Brain microvascular endothelial cell (primary cell): ENCODE measurements around the gene KRT6A.

ENCODE experiments used
- DNase-seq: peaks from one replicate; pipeline ENCODE4 v3.0.0-alpha.2; 2020
- H3K27ac ChIP-seq: fragments of 250-450 bp; sonication (Bioruptor Pico); 2 replicates; pipeline ENCODE4 v1.5.1; 2020; ENCODE audit warnings: mild to moderate bottlenecking, moderate library complexity
- H3K27me3 ChIP-seq: fragments of 250-450 bp; sonication (Bioruptor Pico); replicated peaks from 2 replicates; pipeline ENCODE4 v1.5.1; 2020; ENCODE audit warnings: mild to moderate bottlenecking
- H3K36me3 ChIP-seq: fragments of 250-450 bp; sonication (Bioruptor Pico); replicated peaks from 2 replicates; pipeline ENCODE4 v1.5.1; 2020; ENCODE audit warnings: mild to moderate bottlenecking
- H3K4me3 ChIP-seq: 2 replicates; pipeline ENCODE4 v1.5.1; 2011; ENCODE audit warnings: low read depth, mild to moderate bottlenecking, control low read depth, low read length, moderate library complexity
- in situ Hi-C: cut with HindIII; loops from 2 replicates; pipeline ENCODE4 v1.10.0; 2017; ENCODE audit warnings: low sequenced_read_pairs, low pct_ligation_motif_present
- TF ChIP-seq, protein P1 (sequence below): IDR thresholded peaks from 2 replicates; pipeline ENCODE4 v1.5.1; 2011; ENCODE audit warnings: low read depth, mild to moderate bottlenecking, moderate library complexity, low read length, control low read depth, inconsistent platforms; ENCODE audit errors: missing control alignments

KRT6A gene

DNA sequence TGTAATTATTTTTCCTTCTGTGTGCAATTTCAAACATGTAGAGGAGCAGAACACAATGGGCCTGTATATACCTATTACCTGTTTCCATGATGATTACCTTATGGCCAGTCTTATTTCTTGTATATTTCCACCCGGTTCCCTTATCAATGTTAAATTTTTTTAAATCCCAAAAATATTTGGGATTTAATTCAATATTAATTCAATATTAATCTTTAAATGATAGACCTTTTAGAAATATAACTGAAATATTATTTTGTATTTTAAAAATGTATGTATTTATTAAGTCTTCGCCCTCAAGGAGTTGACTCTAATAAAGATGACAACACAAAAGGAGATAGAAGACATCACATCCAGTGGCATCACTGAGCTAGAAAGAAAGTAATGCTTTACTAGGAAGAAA, 18.8 kb downstream of the KRT6A start:
- in situ Hi-C loops, result no loop called here
- no peak overlapping the region for H3K27ac ChIP-seq
- no peaks in the 10 kb centered on the region for H3K27me3 ChIP-seq
- DNase-seq, result no peak
- H3K36me3 ChIP-seq, result no peaks in the 10 kb centered on the region
- TF ChIP-seq, protein P1, sequence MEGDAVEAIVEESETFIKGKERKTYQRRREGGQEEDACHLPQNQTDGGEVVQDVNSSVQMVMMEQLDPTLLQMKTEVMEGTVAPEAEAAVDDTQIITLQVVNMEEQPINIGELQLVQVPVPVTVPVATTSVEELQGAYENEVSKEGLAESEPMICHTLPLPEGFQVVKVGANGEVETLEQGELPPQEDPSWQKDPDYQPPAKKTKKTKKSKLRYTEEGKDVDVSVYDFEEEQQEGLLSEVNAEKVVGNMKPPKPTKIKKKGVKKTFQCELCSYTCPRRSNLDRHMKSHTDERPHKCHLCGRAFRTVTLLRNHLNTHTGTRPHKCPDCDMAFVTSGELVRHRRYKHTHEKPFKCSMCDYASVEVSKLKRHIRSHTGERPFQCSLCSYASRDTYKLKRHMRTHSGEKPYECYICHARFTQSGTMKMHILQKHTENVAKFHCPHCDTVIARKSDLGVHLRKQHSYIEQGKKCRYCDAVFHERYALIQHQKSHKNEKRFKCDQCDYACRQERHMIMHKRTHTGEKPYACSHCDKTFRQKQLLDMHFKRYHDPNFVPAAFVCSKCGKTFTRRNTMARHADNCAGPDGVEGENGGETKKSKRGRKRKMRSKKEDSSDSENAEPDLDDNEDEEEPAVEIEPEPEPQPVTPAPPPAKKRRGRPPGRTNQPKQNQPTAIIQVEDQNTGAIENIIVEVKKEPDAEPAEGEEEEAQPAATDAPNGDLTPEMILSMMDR, result no peak
- no peak overlapping the region for H3K4me3 ChIP-seq

DNA sequence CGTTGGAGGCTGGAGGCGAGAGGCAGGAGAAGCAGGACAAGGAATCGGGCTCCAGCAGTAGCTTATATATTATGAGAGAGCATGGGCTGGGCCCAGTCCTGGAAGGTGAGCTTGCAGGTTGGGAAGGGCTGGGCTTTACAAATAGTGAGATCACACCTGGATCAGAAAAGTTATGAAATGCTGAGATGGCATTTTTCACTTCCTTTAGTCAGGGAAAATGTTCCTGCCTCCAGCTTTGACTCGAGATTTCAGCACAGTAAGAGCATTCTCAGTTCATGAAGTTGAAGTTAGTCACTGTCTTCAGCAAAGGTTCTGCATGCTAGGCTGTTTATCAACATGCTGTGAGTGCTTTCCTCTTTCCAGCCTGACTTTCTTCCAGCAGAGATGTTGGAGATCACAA, 19.3 kb downstream of the KRT6A start, which contains the start of gene KRT6C:
KRT6C (minus strand) TSS at position 38 of the 400 bp plus-strand sequence. CDS start 68 bp downstream, outside the sequence.
- Histone ChIP-seq H3K36me3 (no peaks in the 10 kb centered on the region), H3K27ac (no peak within 1 kb of the TSS), H3K4me3 (no peak within 1 kb of the TSS), H3K27me3 (no peaks in the 10 kb centered on the region)
- in situ Hi-C loops, result no loop called here
- TF ChIP-seq, protein P1, result no peak
- DNase-seq, result no peak

DNA sequence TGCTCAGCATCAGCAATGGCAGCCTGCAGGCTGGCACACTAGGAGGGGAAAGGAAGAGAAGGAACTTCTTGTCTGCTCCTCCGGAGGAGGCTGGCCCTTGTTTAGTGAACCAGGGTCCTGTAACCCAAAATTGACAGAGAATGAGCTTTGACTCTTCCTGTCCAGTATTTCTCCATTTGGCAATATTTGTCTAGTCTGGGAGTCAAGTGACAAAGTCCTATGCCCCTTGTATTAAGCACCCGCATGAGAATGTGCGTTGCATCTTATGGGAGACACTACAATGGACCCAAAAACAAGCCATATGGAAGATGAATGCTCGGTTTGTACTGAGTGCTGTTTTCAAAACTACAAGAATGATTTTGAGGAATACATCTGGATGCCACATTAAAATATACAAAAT, 23.2 kb downstream of the KRT6A start:
- Histone ChIP-seq H3K4me3 (no peak overlapping the region), H3K27ac (no peak overlapping the region), H3K27me3 (no peaks in the 10 kb centered on the region), H3K36me3 (no peaks in the 10 kb centered on the region)
- no peak for DNase-seq
- in situ Hi-C loops, result no loop called here
- TF ChIP-seq, protein P1, result no peak

DNA sequence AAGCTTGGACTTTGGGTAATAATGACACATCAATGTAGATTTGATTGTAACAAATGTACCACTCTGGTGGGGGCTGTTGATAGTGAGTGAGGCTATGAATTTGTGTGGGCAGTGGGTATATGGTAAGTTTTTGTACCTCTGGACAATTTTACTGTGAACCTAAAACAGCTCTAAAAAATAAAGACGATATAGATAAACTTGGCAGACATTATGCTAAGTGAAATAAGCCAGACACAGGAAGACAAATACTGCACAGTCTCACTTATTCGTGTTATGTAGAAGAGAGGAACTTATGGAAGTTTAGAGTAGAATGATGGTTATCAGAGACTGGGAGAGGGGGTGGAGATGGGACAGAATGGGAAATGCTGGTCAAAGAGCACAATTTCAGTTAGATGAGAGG, 28.2 kb downstream of the KRT6A start:
- peaks cover 5% of the 10 kb centered on the region for H3K27me3 ChIP-seq
- DNase-seq, result no peak
- in situ Hi-C loops, result no loop called here

DNA sequence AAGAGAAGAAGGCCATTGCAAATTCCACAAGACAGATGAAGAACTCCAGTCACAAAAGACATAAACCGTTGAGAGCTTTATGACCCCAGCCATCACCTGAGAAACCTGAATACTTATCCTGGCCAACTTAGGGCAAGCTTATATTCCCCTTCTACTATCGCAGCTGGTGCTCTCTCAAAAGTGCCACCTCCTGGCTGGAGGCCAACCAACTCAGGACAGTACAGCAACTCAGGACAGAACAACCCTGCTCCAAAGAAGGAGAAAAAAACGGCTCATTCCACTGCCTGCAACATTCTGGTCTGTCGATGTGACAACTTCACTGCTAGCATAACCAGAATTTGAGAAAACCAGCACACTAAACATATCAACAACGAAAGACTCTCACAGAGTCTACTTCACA, 31.4 kb downstream of the KRT6A start:
- in situ Hi-C loops, result no loop called here
- Histone ChIP-seq H3K36me3 (no peaks in the 10 kb centered on the region), H3K4me3 (no peak overlapping the region), H3K27ac (no peak overlapping the region), H3K27me3 (peaks cover 5% of the 10 kb centered on the region)
- TF ChIP-seq, protein P1, result no peak
- no peak for DNase-seq

More for the DNA sequence above, 28.2 kb downstream of the KRT6A start:
- Histone ChIP-seq H3K36me3 (no peaks in the 10 kb centered on the region), H3K27ac (no peak overlapping the region), H3K4me3 (no peak overlapping the region)
- TF ChIP-seq, protein P1, result no peak

DNA sequence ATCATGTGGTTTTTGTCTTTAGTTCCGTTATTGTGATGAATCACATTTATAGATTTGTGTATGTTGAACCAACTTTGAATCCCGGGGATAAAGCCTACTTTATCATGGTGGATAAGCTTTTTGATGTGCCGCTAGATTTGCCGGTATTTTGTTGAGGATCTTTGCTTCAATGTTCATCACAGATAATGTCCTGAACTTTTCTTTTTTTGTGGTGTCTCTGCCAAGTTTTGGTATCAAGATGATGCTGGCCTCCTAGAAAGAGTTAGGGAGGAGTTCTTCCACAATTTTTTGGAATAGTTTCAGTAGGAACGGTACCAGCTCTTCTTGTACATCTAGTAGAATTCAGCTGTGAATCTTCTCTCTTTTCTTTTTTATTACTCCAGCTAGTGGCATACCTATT, 34.2 kb downstream of the KRT6A start:
- no peak for DNase-seq
- Histone ChIP-seq H3K4me3 (no peak overlapping the region), H3K27ac (no peak overlapping the region), H3K36me3 (no peaks in the 10 kb centered on the region), H3K27me3 (peaks cover 5% of the 10 kb centered on the region)
- TF ChIP-seq, protein P1, result no peak
- in situ Hi-C loops, result no loop called here
